Measurements from ENCODE around the gene TAMM41. TPM values are rescaled to one million over a fixed set of nuclear protein-coding genes. Genes with fewer than 3 reads are reported as not detected.

Gene TAMM41
- total RNA-seq, 1 donor from 2014 or later, result 13.9 TPM

DNA sequence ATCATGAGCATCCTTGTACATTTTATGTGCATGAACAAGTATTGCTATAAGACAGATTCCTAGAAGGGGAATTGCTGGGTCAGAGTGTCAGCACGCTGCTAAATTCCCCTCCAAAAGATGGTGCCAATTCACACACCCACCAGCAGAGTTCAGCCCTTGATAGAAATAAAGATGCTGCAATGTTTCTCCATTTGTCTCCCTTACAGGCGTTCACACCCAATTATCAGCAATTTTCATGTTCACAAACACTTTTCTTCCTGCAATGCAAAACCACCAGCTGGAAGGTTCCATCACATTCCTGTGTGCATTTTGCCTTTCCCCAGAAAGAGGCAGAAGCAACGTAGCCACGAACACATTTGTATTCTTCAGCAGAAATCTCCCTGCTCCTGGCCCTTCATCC, 3.3 kb upstream of the TAMM41 start:
- H3K9ac ChIP-seq (ENCODE audit: low read length), result no peak overlapping the region
- peaks cover 11% of the 10 kb centered on the region for H3K27me3 ChIP-seq (ENCODE audit: insufficient read depth, low read length)
- Mint-ChIP-seq H3K4me3 (ENCODE audit: unreplicated experiment) (no peak overlapping the region), H3K9me3 (ENCODE audit: unreplicated experiment) (peaks cover 6% of the 10 kb centered on the region), H3K27me3 (ENCODE audit: low read depth, unreplicated experiment) (peaks cover 24% of the 10 kb centered on the region), H3K27ac (ENCODE audit: unreplicated experiment) (no peak overlapping the region), H3K4me1 (ENCODE audit: low read depth, unreplicated experiment) (peaks cover 8% of the 10 kb centered on the region), H3K36me3 (ENCODE audit: low read depth, unreplicated experiment) (no peaks in the 10 kb centered on the region)
- no peak for DNase-seq (ENCODE audit: low read depth)
- H3K4me1 ChIP-seq (ENCODE audit: insufficient read depth, low read length), result peaks cover 6% of the 10 kb centered on the region
- no peaks in the 10 kb centered on the region for H3K36me3 ChIP-seq (ENCODE audit: insufficient read depth, low read length)
- no peak for FAIRE-seq
- TF ChIP-seq EZH2 (IDR thresholded peaks at IDR 0.05; ENCODE audit: insufficient read depth, low read length), result no peak
- TF ChIP-seq, protein P1, sequence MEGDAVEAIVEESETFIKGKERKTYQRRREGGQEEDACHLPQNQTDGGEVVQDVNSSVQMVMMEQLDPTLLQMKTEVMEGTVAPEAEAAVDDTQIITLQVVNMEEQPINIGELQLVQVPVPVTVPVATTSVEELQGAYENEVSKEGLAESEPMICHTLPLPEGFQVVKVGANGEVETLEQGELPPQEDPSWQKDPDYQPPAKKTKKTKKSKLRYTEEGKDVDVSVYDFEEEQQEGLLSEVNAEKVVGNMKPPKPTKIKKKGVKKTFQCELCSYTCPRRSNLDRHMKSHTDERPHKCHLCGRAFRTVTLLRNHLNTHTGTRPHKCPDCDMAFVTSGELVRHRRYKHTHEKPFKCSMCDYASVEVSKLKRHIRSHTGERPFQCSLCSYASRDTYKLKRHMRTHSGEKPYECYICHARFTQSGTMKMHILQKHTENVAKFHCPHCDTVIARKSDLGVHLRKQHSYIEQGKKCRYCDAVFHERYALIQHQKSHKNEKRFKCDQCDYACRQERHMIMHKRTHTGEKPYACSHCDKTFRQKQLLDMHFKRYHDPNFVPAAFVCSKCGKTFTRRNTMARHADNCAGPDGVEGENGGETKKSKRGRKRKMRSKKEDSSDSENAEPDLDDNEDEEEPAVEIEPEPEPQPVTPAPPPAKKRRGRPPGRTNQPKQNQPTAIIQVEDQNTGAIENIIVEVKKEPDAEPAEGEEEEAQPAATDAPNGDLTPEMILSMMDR (IDR thresholded peaks at IDR 0.05; ENCODE audit: insufficient read depth, low read depth, low read length), result no peak
- H3K4me3 ChIP-seq (ENCODE audit: insufficient read depth, low read depth, low read length), result no peak overlapping the region
- no peak overlapping the region for H3K4me2 ChIP-seq (ENCODE audit: low read length)
- H4K20me1 ChIP-seq (ENCODE audit: insufficient read depth, low read length), result no peaks in the 10 kb centered on the region
- H3K9me3 ChIP-seq (ENCODE audit: insufficient read depth, low read depth, low read length), result no peaks in the 10 kb centered on the region
- H3K79me2 ChIP-seq (ENCODE audit: insufficient read depth, low read length), result peaks cover 17% of the 10 kb centered on the region
- H2AFZ ChIP-seq (ENCODE audit: low read depth, low read length), result no peak overlapping the region
- no peak overlapping the region for H3K27ac ChIP-seq (ENCODE audit: low read depth, low read length)

DNA sequence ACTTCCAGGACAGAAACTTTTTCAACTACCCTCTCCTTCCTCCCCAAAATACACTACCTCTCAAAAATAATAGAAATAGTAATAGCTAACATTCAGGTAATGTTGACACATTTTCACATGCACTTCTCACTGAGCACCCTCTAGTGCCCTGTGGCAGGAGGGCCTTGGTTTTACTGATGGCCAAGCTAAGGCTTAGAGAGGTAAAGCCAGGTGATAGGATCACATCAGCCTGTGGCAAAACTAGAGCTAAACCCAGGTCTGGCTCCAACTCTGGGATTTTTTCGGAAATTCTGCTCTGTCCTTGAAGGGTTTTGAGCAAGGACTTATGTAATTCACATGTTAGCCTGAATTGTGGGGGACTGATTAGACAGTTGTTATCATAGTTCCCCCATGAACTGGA, 922 bp upstream of the TAMM41 start:
- Histone ChIP-seq H3K27ac (ENCODE audit: low read depth, low read length) (no peak overlapping the region), H2AFZ (ENCODE audit: low read depth, low read length) (peak overlapping the region; percentile 98), H3K27me3 (ENCODE audit: insufficient read depth, low read length) (peaks cover 9% of the 10 kb centered on the region), H3K9ac (ENCODE audit: low read length) (no peak overlapping the region), H4K20me1 (ENCODE audit: insufficient read depth, low read length) (no peaks in the 10 kb centered on the region), H3K36me3 (ENCODE audit: insufficient read depth, low read length) (peaks cover 12% of the 10 kb centered on the region), H3K79me2 (ENCODE audit: insufficient read depth, low read length) (peaks cover 34% of the 10 kb centered on the region), H3K4me3 (ENCODE audit: insufficient read depth, low read depth, low read length) (no peak overlapping the region), H3K9me3 (ENCODE audit: insufficient read depth, low read depth, low read length) (no peaks in the 10 kb centered on the region), H3K4me2 (ENCODE audit: low read length) (no peak overlapping the region), H3K4me1 (ENCODE audit: insufficient read depth, low read length) (peaks cover 9% of the 10 kb centered on the region)
- FAIRE-seq (no peak), DNase-seq (ENCODE audit: low read depth) (no peak)
- Mint-ChIP-seq H3K27me3 (ENCODE audit: low read depth, unreplicated experiment) (peaks cover 12% of the 10 kb centered on the region), H3K4me3 (ENCODE audit: unreplicated experiment) (peak overlapping the region; percentile 100), H3K9me3 (ENCODE audit: unreplicated experiment) (no peaks in the 10 kb centered on the region), H3K27ac (ENCODE audit: unreplicated experiment) (no peak overlapping the region), H3K4me1 (ENCODE audit: low read depth, unreplicated experiment) (peaks cover 12% of the 10 kb centered on the region), H3K36me3 (ENCODE audit: low read depth, unreplicated experiment) (peaks cover 6% of the 10 kb centered on the region)
- TF ChIP-seq, protein P1 (IDR thresholded peaks at IDR 0.05; ENCODE audit: insufficient read depth, low read depth, low read length), result no peak
- TF ChIP-seq EZH2 (IDR thresholded peaks at IDR 0.05; ENCODE audit: insufficient read depth, low read length), result no peak

DNA sequence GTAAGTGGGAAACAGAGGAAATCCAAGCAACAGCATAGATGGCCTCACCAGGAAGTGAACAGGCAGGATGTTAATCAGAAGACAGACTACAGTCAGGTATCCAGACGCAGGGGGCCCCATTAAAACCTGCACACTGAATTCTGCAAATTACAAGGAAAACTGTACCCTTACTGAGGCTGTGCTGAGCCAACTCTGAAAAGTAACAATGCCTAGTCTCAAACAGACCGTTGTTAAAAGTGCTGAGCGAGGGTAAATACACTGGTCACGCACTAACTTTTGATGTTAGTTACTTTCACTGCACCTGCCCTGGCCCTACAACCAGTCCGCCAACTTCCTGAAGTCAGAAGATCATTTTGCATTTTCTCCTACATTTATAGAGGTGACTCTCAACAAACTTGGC, 1.0 kb downstream of the TAMM41 start:
- no peak for DNase-seq (ENCODE audit: low read depth)
- Histone ChIP-seq H2AFZ (ENCODE audit: low read depth, low read length) (peak overlapping the region; percentile 98), H3K36me3 (ENCODE audit: insufficient read depth, low read length) (peaks cover 19% of the 10 kb centered on the region), H3K9me3 (ENCODE audit: insufficient read depth, low read depth, low read length) (no peaks in the 10 kb centered on the region), H4K20me1 (ENCODE audit: insufficient read depth, low read length) (no peaks in the 10 kb centered on the region), H3K4me2 (ENCODE audit: low read length) (peak overlapping the region; percentile 95), H3K79me2 (ENCODE audit: insufficient read depth, low read length) (peaks cover 40% of the 10 kb centered on the region), H3K4me3 (ENCODE audit: insufficient read depth, low read depth, low read length) (peak overlapping the region; percentile 91), H3K4me1 (ENCODE audit: insufficient read depth, low read length) (peaks cover 9% of the 10 kb centered on the region), H3K27ac (ENCODE audit: low read depth, low read length) (no peak overlapping the region), H3K27me3 (ENCODE audit: insufficient read depth, low read length) (no peaks in the 10 kb centered on the region), H3K9ac (ENCODE audit: low read length) (peak overlapping the region; percentile 95)
- Mint-ChIP-seq H3K4me3 (ENCODE audit: unreplicated experiment) (peak overlapping the region; percentile 100), H3K27ac (ENCODE audit: unreplicated experiment) (no peak overlapping the region), H3K4me1 (ENCODE audit: low read depth, unreplicated experiment) (peaks cover 12% of the 10 kb centered on the region), H3K9me3 (ENCODE audit: unreplicated experiment) (no peaks in the 10 kb centered on the region), H3K36me3 (ENCODE audit: low read depth, unreplicated experiment) (peaks cover 13% of the 10 kb centered on the region), H3K27me3 (ENCODE audit: low read depth, unreplicated experiment) (peaks cover 2% of the 10 kb centered on the region)
- no peak for FAIRE-seq
- TF ChIP-seq, protein P1 (IDR thresholded peaks at IDR 0.05; ENCODE audit: insufficient read depth, low read depth, low read length), result no peak
- TF ChIP-seq EZH2 (IDR thresholded peaks at IDR 0.05; ENCODE audit: insufficient read depth, low read length), result no peak
